ENCODE results near the gene RHEB. TPM values are rescaled to one million over a fixed set of nuclear protein-coding genes. Genes with fewer than 3 reads are reported as not detected.

Gene RHEB
- total and polyA plus RNA-seq, 2 of the 13 experiments (the other 11 are each of a cell fraction or from before 2014, with no cell fraction given) = 55.0 to 77.6 TPM

GRCh38 chr7:151447901-151448260 lies 71.8 kb downstream of the RHEB start:
- no peaks in the 10 kb centered on the region for H3K36me3 ChIP-seq (replicated peaks in 1 of 2; ENCODE audit: control insufficient read depth in 1 of 2, insufficient read depth in 2 of 2, low read length in 2 of 2)
- H4K20me1 ChIP-seq (ENCODE audit: insufficient read depth, low read length) = no peaks in the 10 kb centered on the region
- BruUV-seq (replicated peaks) = no TSS peak
- peaks cover 3 to 25% of the 10 kb centered on the region in 2 experiments; a peak in 4 of 5 replicates for H3K27me3 ChIP-seq (ENCODE audit: control insufficient read depth in 1 of 2, insufficient read depth in 2 of 2, low read length in 2 of 2)
- no peak overlapping the region for H2AFZ ChIP-seq (ENCODE audit: low read length)
- CTCF ChIA-PET (ENCODE audit: low intra/inter-chr PET ratio, low total read pairs) = interaction anchor here (1.0 to 2.5 kb wide), 3 partner anchors 80 to 132 kb away, joined by 3 to 33 read pairs (median 5); no protein-coding TSS in a partner anchor
- H3K9ac ChIP-seq (ENCODE audit: insufficient read depth, low read depth, low read length) = no peak overlapping the region
- POLR2A ChIA-PET = no interaction called here
- no peaks in the 10 kb centered on the region for H3K9me3 ChIP-seq (ENCODE audit: low read length)
- FAIRE-seq (no peak), ATAC-seq (no peak), DNase-seq (ENCODE audit: low spot score) (no peak)
- no peak overlapping the region for H3K4me2 ChIP-seq (ENCODE audit: low read depth, low read length)
- WGBS (ENCODE audit: low lambda C conversion rate) = 91% methylated on average over 26 of the region's 26 CpGs
- TF ChIP-seq MEIS1 (CRISPR knock-in tag; IDR thresholded peaks at IDR 0.05; ENCODE audit: borderline replicate concordance) = no peak
- TF ChIP-seq ZFY (CRISPR knock-in tag; IDR thresholded peaks at IDR 0.05) = no peak
- no peak for TF ChIP-seq ZNF326 (CRISPR knock-in tag; IDR thresholded peaks at IDR 0.05; ENCODE audit: borderline replicate concordance)
- no peak for TF ChIP-seq CBX2 (IDR thresholded peaks at IDR 0.05; ENCODE audit: low read depth, low read length)
- TF ChIP-seq CBX2 (CRISPR knock-in tag; IDR thresholded peaks at IDR 0.05; ENCODE audit: low read depth) = no peak
- peak; percentile 3 for TF ChIP-seq RBM39 (IDR thresholded peaks at IDR 0.05; ENCODE audit: low read depth, low read length, poor library complexity, severe bottlenecking)
- no peak for TF ChIP-seq HES4 (CRISPR knock-in tag; IDR thresholded peaks at IDR 0.05; ENCODE audit: borderline replicate concordance)
- 0 out of 6 replicates have a peak overlapping the region, but pooled peaks of 1 of the 3 experiments have one; percentile 69 for H3K4me3 ChIP-seq (replicated peaks in 1 of 3; ENCODE audit: insufficient read depth in 1 of 3, low read depth in 2 of 3, low read length in 3 of 3)
- no peaks in the 10 kb centered on the region for H3K4me1 ChIP-seq (ENCODE audit: insufficient read depth, low read length)
- in situ Hi-C loops (cut with HindIII; ENCODE audit: extremely low pct_ligation_motif_present, low pct_unique_long_range_greater_than_20kb) (loop anchor here (5.0 kb wide), 1 partner anchor 81 kb away; no protein-coding TSS in a partner anchor), intact Hi-C loops (cut with micrococcal nuclease; ENCODE audit: unreplicated experiment) (loop anchor here (1.0 to 5.0 kb wide), 2 partner anchors 41 to 80 kb away; no protein-coding TSS in a partner anchor)
- no peaks in the 10 kb centered on the region for H3K79me2 ChIP-seq (ENCODE audit: insufficient read depth, low read length)
- no peak overlapping the region for H3K27ac ChIP-seq (ENCODE audit: extremely low read length, insufficient read depth, low read length)

- intact Hi-C loops (cut with micrococcal nuclease; ENCODE audit: unreplicated experiment) = loop anchor here (5.0 kb wide), 1 partner anchor 40 kb away; no protein-coding TSS in a partner anchor
- DNase-seq (ENCODE audit: low spot score) (no peak), ATAC-seq (no peak), FAIRE-seq (no peak)
- Histone ChIP-seq H3K79me2 (ENCODE audit: insufficient read depth, low read length) (no peaks in the 10 kb centered on the region), H2AFZ (ENCODE audit: low read length) (no peak overlapping the region), H4K20me1 (ENCODE audit: insufficient read depth, low read length) (no peaks in the 10 kb centered on the region), H3K4me2 (ENCODE audit: low read depth, low read length) (no peak overlapping the region), H3K4me3 (replicated peaks in 1 of 3; ENCODE audit: insufficient read depth in 1 of 3, low read depth in 2 of 3, low read length in 3 of 3) (no peak overlapping the region), H3K9ac (ENCODE audit: insufficient read depth, low read depth, low read length) (no peak overlapping the region), H3K27me3 (ENCODE audit: control insufficient read depth in 1 of 2, insufficient read depth in 2 of 2, low read length in 2 of 2) (peaks cover 3 to 23% of the 10 kb centered on the region in 2 experiments; a peak in 3 of 5 replicates), H3K27ac (ENCODE audit: extremely low read length, insufficient read depth, low read length) (no peak overlapping the region), H3K36me3 (replicated peaks in 1 of 2; ENCODE audit: control insufficient read depth in 1 of 2, insufficient read depth in 2 of 2, low read length in 2 of 2) (no peaks in the 10 kb centered on the region), H3K4me1 (ENCODE audit: insufficient read depth, low read length) (no peaks in the 10 kb centered on the region), H3K9me3 (ENCODE audit: low read length) (no peaks in the 10 kb centered on the region)
- BruUV-seq (replicated peaks) = no TSS peak
- in situ Hi-C loops (cut with HindIII; ENCODE audit: extremely low pct_ligation_motif_present, low pct_unique_long_range_greater_than_20kb) = loop anchor here (5.0 kb wide), 1 partner anchor 80 kb away; no protein-coding TSS in a partner anchor
- CTCF ChIA-PET (ENCODE audit: low intra/inter-chr PET ratio, low total read pairs) = interaction anchor here (1.5 to 2.5 kb wide), 3 partner anchors 78 to 132 kb away, joined by 3 to 33 read pairs (median 5); no protein-coding TSS in a partner anchor
- 79% methylated on average over 12 of the region's 18 CpGs for WGBS (ENCODE audit: low lambda C conversion rate)
- TF ChIP-seq CBX5 (CRISPR knock-in tag; IDR thresholded peaks at IDR 0.05; ENCODE audit: borderline replicate concordance) (no peak), RBM39 (IDR thresholded peaks at IDR 0.05; ENCODE audit: low read depth, low read length, poor library complexity, severe bottlenecking) (peak; percentile 10)
- POLR2A ChIA-PET = no interaction called here
Measured at GRCh38 chr7:151447312-151447711, 72.4 kb downstream of the RHEB start.

All from HepG2 (cell line).